Body of pancreas (tissue), 4 donors: ENCODE measurements around the gene SFTPB.

Source experiments
- CTCF ChIP-seq, 7 experiments: fragments of 450-650 bp in 4 of 7; fragments of 200-600 bp in 3 of 7; sonication (generic) in 3 of 7; IDR thresholded peaks; one replicate each; pipeline ENCODE4 v1.5.1; 2016 to 2019; ENCODE audit warnings: antibody characterized with exemption in 7 of 7
- POLR2A ChIP-seq, 3 donors: fragments of 450-650 bp; IDR thresholded peaks; one replicate each; pipeline ENCODE4 v1.6.1; 2016; ENCODE audit warnings: antibody characterized with exemption in 3 of 3, mild to moderate bottlenecking in 2 of 3

- TF ChIP-seq CTCF (IDR thresholded peaks at IDR 0.05) (no peak), POLR2A (IDR thresholded peaks at IDR 0.05) (no peak)
These were observed 34.8 kb upstream of the SFTPB start for GRCh38 chr2:85702800-85703199.
